KMS-11 (cell line): ENCODE measurements around the gene RNF169.
A peak's percentile ranks its signal among the peaks of the same experiment; 100 is the strongest.

Source experiments
- H2AFZ ChIP-seq: fragments of 200-600 bp; sonication (generic); 2 replicates; pipeline ENCODE4 v1.6.1; 2016; ENCODE audit warnings: antibody characterized with exemption, mixed run types, low read depth
- H3K27ac ChIP-seq: fragments of 200-600 bp; sonication (generic); 2 replicates; pipeline ENCODE4 v1.6.1; 2016; ENCODE audit warnings: mild to moderate bottlenecking, mixed run types
- H3K27me3 ChIP-seq: fragments of 200-600 bp; sonication (generic); 2 replicates; pipeline ENCODE4 v1.6.1; 2017; ENCODE audit warnings: mild to moderate bottlenecking, low read depth, mixed run types, moderate library complexity; ENCODE audit not compliant: insufficient read depth
- H3K36me3 ChIP-seq: fragments of 200-600 bp; sonication (generic); 2 replicates; pipeline ENCODE4 v1.6.1; 2017; ENCODE audit warnings: mild to moderate bottlenecking, mixed run types; ENCODE audit not compliant: insufficient read depth
- H3K4me1 ChIP-seq: fragments of 200-600 bp; sonication (generic); 2 replicates; pipeline ENCODE4 v1.6.1; 2016; ENCODE audit warnings: mild to moderate bottlenecking, low read depth, mixed run types; ENCODE audit not compliant: poor library complexity, severe bottlenecking
- H3K4me2 ChIP-seq: fragments of 200-600 bp; sonication (generic); 2 replicates; pipeline ENCODE4 v1.7.0; 2016; ENCODE audit warnings: mild to moderate bottlenecking, mixed run types
- H3K4me3 ChIP-seq: fragments of 200-600 bp; sonication (generic); IDR thresholded peaks from 2 replicates; pipeline ENCODE4 v1.6.1; 2017; ENCODE audit warnings: low read depth, low read length, mixed read lengths; ENCODE audit not compliant: insufficient read depth
- H3K79me2 ChIP-seq: fragments of 200-600 bp; sonication (generic); 2 replicates; pipeline ENCODE4 v1.6.1; 2016; ENCODE audit warnings: low read depth, mixed run types; ENCODE audit not compliant: insufficient read depth
- H3K9ac ChIP-seq: fragments of 200-600 bp; sonication (generic); 2 replicates; pipeline ENCODE4 v1.6.1; 2016; ENCODE audit warnings: mild to moderate bottlenecking, mixed run types
- H4K20me1 ChIP-seq: fragments of 200-600 bp; sonication (generic); 2 replicates; pipeline ENCODE4 v1.6.1; 2016; ENCODE audit warnings: mild to moderate bottlenecking, mixed run types; ENCODE audit not compliant: insufficient read depth
- CTCF ChIP-seq: fragments of 200-600 bp; sonication (generic); conservative IDR thresholded peaks from 2 replicates; pipeline ENCODE4 v1.6.1; 2017; ENCODE audit warnings: low read depth, mild to moderate bottlenecking, antibody characterized with exemption, low read length, moderate library complexity, mixed read lengths

The RNF169 gene

GRCh38 chr11:74778581-74778980 lies 29.9 kb downstream of the RNF169 start:
- Histone ChIP-seq H3K9ac (no peak overlapping the region), H3K4me2 (no peak overlapping the region), H2AFZ (no peak overlapping the region), H3K27me3 (no peaks in the 10 kb centered on the region), H3K4me1 (peaks cover 19% of the 10 kb centered on the region), H3K4me3 (no peak overlapping the region), H3K36me3 (no peaks in the 10 kb centered on the region), H3K27ac (no peak overlapping the region), H3K79me2 (peaks cover 14% of the 10 kb centered on the region; the same call in 1 of the 2 replicates), H4K20me1 (peaks cover 1% of the 10 kb centered on the region; the same call in 1 of the 2 replicates)
- TF ChIP-seq CTCF, result no peak

GRCh38 chr11:74780248-74781005 lies 31.8 kb downstream of the RNF169 start:
- peaks cover 29% of the 10 kb centered on the region for H3K4me1 ChIP-seq
- no peaks in the 10 kb centered on the region for H3K36me3 ChIP-seq
- no peak overlapping the region for H2AFZ ChIP-seq
- peaks cover 12% of the 10 kb centered on the region; the same call in 1 of the 2 replicates for H3K79me2 ChIP-seq
- no peak overlapping the region for H3K4me2 ChIP-seq
- TF ChIP-seq CTCF, result no peak
- no peak overlapping the region for H3K27ac ChIP-seq
- no peak overlapping the region for H3K9ac ChIP-seq
- peaks cover 5% of the 10 kb centered on the region; the same call in 1 of the 2 replicates for H4K20me1 ChIP-seq
- no peak overlapping the region for H3K4me3 ChIP-seq
- no peaks in the 10 kb centered on the region for H3K27me3 ChIP-seq

- Histone ChIP-seq H3K36me3 (no peaks in the 10 kb centered on the region), H3K4me3 (no peak overlapping the region), H3K9ac (no peak overlapping the region), H3K4me1 (peaks cover 29% of the 10 kb centered on the region), H3K4me2 (peak overlapping the region; percentile 33; the same call in 1 of the 2 replicates), H4K20me1 (peaks cover 5% of the 10 kb centered on the region; the same call in 1 of the 2 replicates), H2AFZ (no peak overlapping the region), H3K27ac (no peak overlapping the region; the same call in 1 of the 2 replicates), H3K79me2 (peaks cover 6% of the 10 kb centered on the region; the same call in 1 of the 2 replicates), H3K27me3 (no peaks in the 10 kb centered on the region)
- TF ChIP-seq CTCF, result no peak
These were observed 34.7 kb downstream of the RNF169 start for GRCh38 chr11:74783241-74783871.

GRCh38 chr11:74784234-74784633 lies 35.6 kb downstream of the RNF169 start:
- no peak for TF ChIP-seq CTCF
- H3K4me3 ChIP-seq, result no peak overlapping the region
- H3K9ac ChIP-seq, result no peak overlapping the region
- peaks cover 5% of the 10 kb centered on the region; the same call in 1 of the 2 replicates for H4K20me1 ChIP-seq
- H3K4me2 ChIP-seq, result no peak overlapping the region
- no peaks in the 10 kb centered on the region for H3K27me3 ChIP-seq
- no peaks in the 10 kb centered on the region for H3K36me3 ChIP-seq
- no peak overlapping the region for H2AFZ ChIP-seq
- peaks cover 29% of the 10 kb centered on the region for H3K4me1 ChIP-seq
- H3K27ac ChIP-seq, result no peak overlapping the region
- peaks cover 5% of the 10 kb centered on the region; the same call in 1 of the 2 replicates for H3K79me2 ChIP-seq
